ENCODE data around the gene STEAP4. TPM values are rescaled to one million over a fixed set of nuclear protein-coding genes. Genes with fewer than 3 reads are reported as not detected.
"Not testable (repeated sequence)": the region's sequence is repeated elsewhere in the genome, so short reads cannot be mapped to it uniquely, and the experiment has no call there.

STEAP4 gene
- total RNA-seq, 1 donor from 2014 or later = 0.54 TPM

- TF ChIP-seq CTCF (IDR thresholded peaks at IDR 0.05; ENCODE audit: unreplicated experiment) = no peak
- Mint-ChIP-seq H3K27me3 (ENCODE audit: unreplicated experiment) (peaks cover 1% of the 10 kb centered on the region), H3K27ac (ENCODE audit: unreplicated experiment) (no peak overlapping the region), H3K36me3 (ENCODE audit: low read depth, unreplicated experiment) (no peaks in the 10 kb centered on the region), H3K4me1 (ENCODE audit: unreplicated experiment) (no peaks in the 10 kb centered on the region), H3K4me3 (ENCODE audit: unreplicated experiment) (no peak overlapping the region), H3K9me3 (ENCODE audit: unreplicated experiment) (no peaks in the 10 kb centered on the region)
- DNase-seq (ENCODE audit: low spot score) = no peak
Measured at GRCh38 chr7:88259656-88260380, 46.9 kb downstream of the STEAP4 start.

- not testable (repeated sequence) for H3K27me3 Mint-ChIP-seq (ENCODE audit: unreplicated experiment); H3K4me3 Mint-ChIP-seq (ENCODE audit: unreplicated experiment); H3K36me3 Mint-ChIP-seq (ENCODE audit: low read depth, unreplicated experiment); H3K9me3 Mint-ChIP-seq (ENCODE audit: unreplicated experiment); DNase-seq (ENCODE audit: low spot score); H3K27ac Mint-ChIP-seq (ENCODE audit: unreplicated experiment); H3K4me1 Mint-ChIP-seq (ENCODE audit: unreplicated experiment)
Measured at GRCh38 chr7:88258296-88258695, 48.4 kb downstream of the STEAP4 start.

- Mint-ChIP-seq H3K4me3 (ENCODE audit: unreplicated experiment) (no peak overlapping the region), H3K27me3 (ENCODE audit: unreplicated experiment) (peaks cover 1% of the 10 kb centered on the region), H3K9me3 (ENCODE audit: unreplicated experiment) (no peaks in the 10 kb centered on the region), H3K4me1 (ENCODE audit: unreplicated experiment) (no peaks in the 10 kb centered on the region), H3K36me3 (ENCODE audit: low read depth, unreplicated experiment) (peaks cover 7% of the 10 kb centered on the region), H3K27ac (ENCODE audit: unreplicated experiment) (no peak overlapping the region)
- no peak for TF ChIP-seq CTCF (IDR thresholded peaks at IDR 0.05; ENCODE audit: unreplicated experiment)
- DNase-seq (ENCODE audit: low spot score) = no peak
Measured at GRCh38 chr7:88256906-88257305, 49.8 kb downstream of the STEAP4 start.

- H3K27me3 Mint-ChIP-seq (ENCODE audit: unreplicated experiment) = no peaks in the 10 kb centered on the region
- no peaks in the 10 kb centered on the region for H3K4me1 Mint-ChIP-seq (ENCODE audit: unreplicated experiment)
- H3K9me3 Mint-ChIP-seq (ENCODE audit: unreplicated experiment) = no peaks in the 10 kb centered on the region
- no peak overlapping the region for H3K27ac Mint-ChIP-seq (ENCODE audit: unreplicated experiment)
- H3K4me3 Mint-ChIP-seq (ENCODE audit: unreplicated experiment) = no peak overlapping the region
- no peak for DNase-seq (ENCODE audit: low spot score)
- peaks cover 7% of the 10 kb centered on the region for H3K36me3 Mint-ChIP-seq (ENCODE audit: low read depth, unreplicated experiment)
- TF ChIP-seq CTCF (IDR thresholded peaks at IDR 0.05; ENCODE audit: unreplicated experiment) = no peak
Measured at GRCh38 chr7:88254721-88255424, 51.8 kb downstream of the STEAP4 start.

GRCh38 chr7:88253640-88254039 is 53.1 kb downstream of the STEAP4 start:
- Mint-ChIP-seq H3K4me3 (ENCODE audit: unreplicated experiment) (no peak overlapping the region), H3K4me1 (ENCODE audit: unreplicated experiment) (no peaks in the 10 kb centered on the region), H3K36me3 (ENCODE audit: low read depth, unreplicated experiment) (peaks cover 7% of the 10 kb centered on the region), H3K27me3 (ENCODE audit: unreplicated experiment) (no peaks in the 10 kb centered on the region), H3K9me3 (ENCODE audit: unreplicated experiment) (no peaks in the 10 kb centered on the region), H3K27ac (ENCODE audit: unreplicated experiment) (no peak overlapping the region)
- no peak for TF ChIP-seq CTCF (IDR thresholded peaks at IDR 0.05; ENCODE audit: unreplicated experiment)
- no peak for DNase-seq (ENCODE audit: low spot score)
